SK-N-SH treated with all-trans-retinoic acid at 6 μM for 48 hours (cell line): ENCODE data around the gene MVD.

Source experiments
- ATAC-seq: fragments of 200-7000 bp; cut with Tn5 transposase; 3 replicates; pipeline ENCODE4 v1.9.1; 2020; ENCODE audit warnings: mild to moderate bottlenecking, moderate library complexity
- ARNTL ChIP-seq: fragments of 450-650 bp; formaldehyde crosslinking; IDR thresholded peaks from 2 replicates; pipeline ENCODE4 v1.5.0; 2020; ENCODE audit warnings: low read depth, mild to moderate bottlenecking, moderate library complexity, borderline replicate concordance
- BACH2 ChIP-seq: fragments of 250-450 bp; sonication (Bioruptor Pico); IDR thresholded peaks from 2 replicates; pipeline ENCODE4 v1.9.0; 2021; ENCODE audit warnings: mild to moderate bottlenecking, borderline replicate concordance
- CSDC2 ChIP-seq: fragments of 250-450 bp; sonication (Bioruptor Pico); IDR thresholded peaks from 2 replicates; pipeline ENCODE4 v1.5.0; 2020; ENCODE audit warnings: mild to moderate bottlenecking, moderate library complexity
- ESRRG ChIP-seq: fragments of 250-450 bp; sonication (Bioruptor Pico); IDR thresholded peaks from 2 replicates; pipeline ENCODE4 v1.6.1; 2021; ENCODE audit warnings: mild to moderate bottlenecking
- GLIS3 ChIP-seq: fragments of 250-450 bp; sonication (Bioruptor Pico); IDR thresholded peaks from 2 replicates; pipeline ENCODE4 v1.5.0; 2020; ENCODE audit warnings: mild to moderate bottlenecking, moderate library complexity
- ISL1 ChIP-seq: fragments of 250-450 bp; sonication (Bioruptor Pico); IDR thresholded peaks from 2 replicates; pipeline ENCODE4 v2.1.2; 2022; ENCODE audit warnings: mild to moderate bottlenecking, moderate library complexity
- OSR1 ChIP-seq: fragments of 250-450 bp; sonication (Bioruptor Pico); IDR thresholded peaks from 2 replicates; pipeline ENCODE4 v1.8.0; 2022; ENCODE audit warnings: moderate library complexity, mild to moderate bottlenecking, inconsistent platforms
- SNAI2 ChIP-seq: fragments of 250-450 bp; sonication (Bioruptor Pico); IDR thresholded peaks from 2 replicates; pipeline ENCODE4 v1.5.0; 2020; ENCODE audit warnings: mild to moderate bottlenecking, moderate library complexity
- TCF4 ChIP-seq: fragments of 250-450 bp; sonication (Bioruptor Pico); IDR thresholded peaks from 2 replicates; pipeline ENCODE4 v1.8.0; 2021; ENCODE audit warnings: mild to moderate bottlenecking, moderate library complexity, borderline replicate concordance
- TOX ChIP-seq: fragments of 250-450 bp; sonication (Bioruptor Pico); IDR thresholded peaks from 2 replicates; pipeline ENCODE4 v1.8.0; 2021; ENCODE audit warnings: mild to moderate bottlenecking, moderate library complexity, borderline replicate concordance
- ZC3H10 ChIP-seq: fragments of 250-450 bp; sonication (Bioruptor Pico); IDR thresholded peaks from 2 replicates; pipeline ENCODE4 v1.5.1; 2021; ENCODE audit warnings: mild to moderate bottlenecking, moderate library complexity
- ZFP3 ChIP-seq: fragments of 250-450 bp; sonication (Bioruptor Pico); IDR thresholded peaks from 2 replicates; pipeline ENCODE4 v1.5.0; 2020; ENCODE audit warnings: mild to moderate bottlenecking, moderate library complexity
- ZFP30 ChIP-seq: fragments of 450-650 bp; formaldehyde crosslinking; IDR thresholded peaks from 2 replicates; pipeline ENCODE4 v1.5.0; 2022; ENCODE audit warnings: mild to moderate bottlenecking, moderate library complexity
- ZNF70 ChIP-seq: fragments of 450-650 bp; formaldehyde crosslinking; IDR thresholded peaks from 2 replicates; pipeline ENCODE4 v1.5.0; 2020; ENCODE audit warnings: mild to moderate bottlenecking, moderate library complexity
- ZNF8 ChIP-seq: fragments of 450-650 bp; formaldehyde crosslinking; IDR thresholded peaks from 2 replicates; pipeline ENCODE4 v1.5.0; 2020; ENCODE audit warnings: mild to moderate bottlenecking, moderate library complexity
- TF ChIP-seq, protein P1 (sequence below): fragments of 250-450 bp; sonication (Bioruptor Pico); IDR thresholded peaks from 2 replicates; pipeline ENCODE4 v1.8.0; 2021; ENCODE audit warnings: low read depth, mild to moderate bottlenecking, moderate library complexity, borderline replicate concordance
- TF ChIP-seq, protein P2 (sequence below): fragments of 250-450 bp; sonication (Bioruptor Pico); IDR thresholded peaks from 2 replicates; pipeline ENCODE4 v1.5.0; 2020; ENCODE audit warnings: mild to moderate bottlenecking, moderate library complexity
- TF ChIP-seq, protein P3 (sequence below): fragments of 250-450 bp; sonication (Bioruptor Pico); IDR thresholded peaks from 2 replicates; pipeline ENCODE4 v1.8.0; 2020; ENCODE audit warnings: mild to moderate bottlenecking, moderate library complexity, borderline replicate concordance

Gene MVD

DNA sequence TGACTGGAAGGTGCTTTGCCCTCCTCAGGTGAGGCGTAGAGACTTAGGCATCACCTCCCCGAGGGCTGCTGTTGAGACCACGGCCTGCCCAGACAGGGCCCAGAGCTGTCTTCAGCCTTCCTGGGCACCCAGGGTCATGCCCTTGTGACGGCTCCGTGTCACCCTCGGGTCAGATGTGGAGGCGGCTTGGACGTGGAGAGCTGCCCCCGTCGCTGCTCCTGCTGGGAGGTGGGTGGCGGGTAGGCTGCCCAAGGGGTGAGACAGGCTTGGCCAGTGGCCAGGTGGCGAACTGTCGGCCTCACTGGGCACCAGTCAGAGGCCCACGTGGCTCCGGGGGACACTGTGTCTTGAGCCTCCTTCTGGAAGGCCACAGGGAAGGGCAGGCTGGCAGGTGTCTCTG lies 32.3 kb upstream of the MVD start (continued):
- TF ChIP-seq, protein P1, sequence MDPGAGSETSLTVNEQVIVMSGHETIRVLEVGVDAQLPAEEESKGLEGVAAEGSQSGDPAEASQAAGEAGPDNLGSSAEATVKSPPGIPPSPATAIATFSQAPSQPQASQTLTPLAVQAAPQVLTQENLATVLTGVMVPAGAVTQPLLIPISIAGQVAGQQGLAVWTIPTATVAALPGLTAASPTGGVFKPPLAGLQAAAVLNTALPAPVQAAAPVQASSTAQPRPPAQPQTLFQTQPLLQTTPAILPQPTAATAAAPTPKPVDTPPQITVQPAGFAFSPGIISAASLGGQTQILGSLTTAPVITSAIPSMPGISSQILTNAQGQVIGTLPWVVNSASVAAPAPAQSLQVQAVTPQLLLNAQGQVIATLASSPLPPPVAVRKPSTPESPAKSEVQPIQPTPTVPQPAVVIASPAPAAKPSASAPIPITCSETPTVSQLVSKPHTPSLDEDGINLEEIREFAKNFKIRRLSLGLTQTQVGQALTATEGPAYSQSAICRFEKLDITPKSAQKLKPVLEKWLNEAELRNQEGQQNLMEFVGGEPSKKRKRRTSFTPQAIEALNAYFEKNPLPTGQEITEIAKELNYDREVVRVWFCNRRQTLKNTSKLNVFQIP (CRISPR knock-in tag): no peak
- TF ChIP-seq ISL1 (CRISPR knock-in tag) (no peak), BACH2 (CRISPR knock-in tag) (no peak)
- TF ChIP-seq, all 23 proteins: peak for 0

DNA sequence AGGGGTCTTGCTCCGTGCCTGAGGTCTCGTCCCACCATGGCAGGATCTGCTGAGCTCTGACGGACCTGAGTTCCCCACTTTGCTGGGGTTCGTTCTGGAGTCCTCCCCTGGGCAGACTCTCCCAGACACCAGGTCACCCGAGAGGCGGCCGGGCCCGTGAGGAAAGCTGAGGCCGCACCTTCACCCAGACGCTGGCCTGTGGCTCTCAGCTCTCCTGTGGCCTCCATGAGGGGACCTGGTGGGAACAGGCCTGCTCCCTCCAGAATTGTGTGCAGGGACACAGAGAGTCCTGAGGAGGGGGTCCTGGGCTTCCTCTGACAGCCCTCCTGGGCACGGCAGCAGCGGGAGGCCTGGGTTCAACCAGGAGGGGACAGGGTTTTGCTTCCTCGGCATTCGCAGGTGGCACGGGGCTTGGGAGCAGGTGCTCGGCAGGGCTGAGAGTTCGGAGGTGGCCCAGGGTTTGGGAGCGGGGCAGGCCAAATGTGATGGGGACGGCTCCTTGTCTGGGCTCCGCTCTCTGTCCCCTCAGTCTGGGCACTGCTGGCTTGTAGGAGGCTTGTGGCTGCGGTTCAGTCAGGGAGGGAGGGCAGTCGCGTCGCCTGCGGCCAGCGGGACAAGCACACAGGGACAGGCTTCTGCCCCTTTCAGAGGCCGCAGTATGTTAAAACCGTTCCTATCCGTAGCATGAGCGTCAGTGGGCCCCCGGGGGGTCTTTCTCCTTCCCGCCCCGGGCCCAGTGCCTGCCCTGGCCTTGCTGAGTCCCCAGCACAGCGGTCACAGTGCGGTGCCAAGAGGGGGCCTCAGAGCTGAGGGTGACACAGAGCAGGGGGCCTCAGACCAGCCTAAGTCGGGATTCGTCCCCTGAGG lies 31.6 kb upstream of the MVD start:
- TF ChIP-seq TOX (CRISPR knock-in tag): no peak
- no peak for TF ChIP-seq GLIS3 (CRISPR knock-in tag)
- TF ChIP-seq, protein P2, sequence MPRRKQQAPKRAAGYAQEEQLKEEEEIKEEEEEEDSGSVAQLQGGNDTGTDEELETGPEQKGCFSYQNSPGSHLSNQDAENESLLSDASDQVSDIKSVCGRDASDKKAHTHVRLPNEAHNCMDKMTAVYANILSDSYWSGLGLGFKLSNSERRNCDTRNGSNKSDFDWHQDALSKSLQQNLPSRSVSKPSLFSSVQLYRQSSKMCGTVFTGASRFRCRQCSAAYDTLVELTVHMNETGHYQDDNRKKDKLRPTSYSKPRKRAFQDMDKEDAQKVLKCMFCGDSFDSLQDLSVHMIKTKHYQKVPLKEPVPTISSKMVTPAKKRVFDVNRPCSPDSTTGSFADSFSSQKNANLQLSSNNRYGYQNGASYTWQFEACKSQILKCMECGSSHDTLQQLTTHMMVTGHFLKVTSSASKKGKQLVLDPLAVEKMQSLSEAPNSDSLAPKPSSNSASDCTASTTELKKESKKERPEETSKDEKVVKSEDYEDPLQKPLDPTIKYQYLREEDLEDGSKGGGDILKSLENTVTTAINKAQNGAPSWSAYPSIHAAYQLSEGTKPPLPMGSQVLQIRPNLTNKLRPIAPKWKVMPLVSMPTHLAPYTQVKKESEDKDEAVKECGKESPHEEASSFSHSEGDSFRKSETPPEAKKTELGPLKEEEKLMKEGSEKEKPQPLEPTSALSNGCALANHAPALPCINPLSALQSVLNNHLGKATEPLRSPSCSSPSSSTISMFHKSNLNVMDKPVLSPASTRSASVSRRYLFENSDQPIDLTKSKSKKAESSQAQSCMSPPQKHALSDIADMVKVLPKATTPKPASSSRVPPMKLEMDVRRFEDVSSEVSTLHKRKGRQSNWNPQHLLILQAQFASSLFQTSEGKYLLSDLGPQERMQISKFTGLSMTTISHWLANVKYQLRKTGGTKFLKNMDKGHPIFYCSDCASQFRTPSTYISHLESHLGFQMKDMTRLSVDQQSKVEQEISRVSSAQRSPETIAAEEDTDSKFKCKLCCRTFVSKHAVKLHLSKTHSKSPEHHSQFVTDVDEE (CRISPR knock-in tag): no peak
- TF ChIP-seq ZC3H10 (CRISPR knock-in tag): no peak
- no peak for TF ChIP-seq ZFP3 (CRISPR knock-in tag)
- TF ChIP-seq TCF4 (CRISPR knock-in tag): no peak
- no peak for TF ChIP-seq ZFP30
- TF ChIP-seq SNAI2 (CRISPR knock-in tag): no peak
- TF ChIP-seq OSR1 (CRISPR knock-in tag): no peak
- no peak for TF ChIP-seq ZNF8 (CRISPR knock-in tag)
- TF ChIP-seq ARNTL: no peak
- no peak for TF ChIP-seq ZNF70 (CRISPR knock-in tag)
- ATAC-seq: no peak

DNA sequence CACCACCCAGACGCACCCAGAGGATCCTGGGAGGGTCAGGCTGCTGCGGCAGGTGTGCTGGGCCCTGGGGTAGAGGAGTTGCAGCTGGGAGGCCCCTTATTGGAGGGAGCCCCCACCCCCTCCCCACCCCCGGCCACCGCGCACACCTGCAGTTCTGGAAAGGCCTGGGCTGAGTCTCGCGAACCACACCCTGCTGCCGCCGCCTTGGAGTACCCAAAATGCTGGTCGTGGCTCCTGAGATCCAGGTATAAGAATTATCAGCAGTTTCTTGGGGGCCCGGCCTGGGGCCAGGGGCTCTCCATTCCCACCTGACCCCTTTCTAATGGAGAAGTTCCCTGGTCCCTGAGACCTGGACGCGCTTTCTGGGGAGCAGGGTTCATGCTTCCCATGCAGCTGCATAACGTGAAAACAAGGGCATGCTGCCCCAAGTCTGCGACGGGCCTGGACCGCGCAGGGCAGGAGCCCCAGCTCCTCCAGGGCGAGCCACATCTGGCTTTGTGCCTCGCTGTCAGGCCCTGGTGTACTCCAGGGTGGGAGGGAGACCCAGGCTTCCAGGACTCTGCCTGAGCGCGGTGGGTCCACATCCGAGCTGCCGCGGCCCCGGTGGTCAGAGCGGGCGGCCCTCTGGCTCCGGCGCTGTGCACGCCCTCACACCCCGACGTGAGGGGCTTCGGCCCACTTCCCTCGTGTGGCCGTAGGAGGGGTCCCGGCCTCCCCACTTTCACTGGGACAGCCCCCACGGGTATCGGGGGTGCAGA lies 30.7 kb upstream of the MVD start:
- TF ChIP-seq BACH2 (CRISPR knock-in tag) (no peak), ZFP3 (CRISPR knock-in tag) (no peak), OSR1 (CRISPR knock-in tag) (no peak), ZNF8 (CRISPR knock-in tag) (no peak), ZNF70 (CRISPR knock-in tag) (no peak), TOX (CRISPR knock-in tag) (no peak), ISL1 (CRISPR knock-in tag) (no peak), GLIS3 (CRISPR knock-in tag) (no peak), ESRRG (CRISPR knock-in tag) (no peak), CSDC2 (CRISPR knock-in tag) (no peak)
- TF ChIP-seq, protein P2 (CRISPR knock-in tag): no peak
- TF ChIP-seq, protein P3, sequence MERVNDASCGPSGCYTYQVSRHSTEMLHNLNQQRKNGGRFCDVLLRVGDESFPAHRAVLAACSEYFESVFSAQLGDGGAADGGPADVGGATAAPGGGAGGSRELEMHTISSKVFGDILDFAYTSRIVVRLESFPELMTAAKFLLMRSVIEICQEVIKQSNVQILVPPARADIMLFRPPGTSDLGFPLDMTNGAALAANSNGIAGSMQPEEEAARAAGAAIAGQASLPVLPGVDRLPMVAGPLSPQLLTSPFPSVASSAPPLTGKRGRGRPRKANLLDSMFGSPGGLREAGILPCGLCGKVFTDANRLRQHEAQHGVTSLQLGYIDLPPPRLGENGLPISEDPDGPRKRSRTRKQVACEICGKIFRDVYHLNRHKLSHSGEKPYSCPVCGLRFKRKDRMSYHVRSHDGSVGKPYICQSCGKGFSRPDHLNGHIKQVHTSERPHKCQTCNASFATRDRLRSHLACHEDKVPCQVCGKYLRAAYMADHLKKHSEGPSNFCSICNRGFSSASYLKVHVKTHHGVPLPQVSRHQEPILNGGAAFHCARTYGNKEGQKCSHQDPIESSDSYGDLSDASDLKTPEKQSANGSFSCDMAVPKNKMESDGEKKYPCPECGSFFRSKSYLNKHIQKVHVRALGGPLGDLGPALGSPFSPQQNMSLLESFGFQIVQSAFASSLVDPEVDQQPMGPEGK (CRISPR knock-in tag): no peak
- TF ChIP-seq, protein P1 (CRISPR knock-in tag): no peak
- TF ChIP-seq, all 23 proteins: peak for 0
- ATAC-seq: no peak
